DLD1 (cell line): ENCODE results near the gene VEGFB.

Experiments used
- in situ Hi-C: cut with HindIII; loops from 2 replicates; pipeline ENCODE4 v1.10.0; 2017; ENCODE audit warnings: low sequenced_read_pairs

VEGFB gene

GRCh38 chr11:64258946-64259532 lies 24.7 kb downstream of the VEGFB start:
- in situ Hi-C loops: no loop called here

GRCh38 chr11:64259533-64260067 lies 25.2 kb downstream of the VEGFB start:
- in situ Hi-C loops: no loop called here

- in situ Hi-C loops: no loop called here
Observed at GRCh38 chr11:64260147-64260708, 25.8 kb downstream of the VEGFB start.

- in situ Hi-C loops: no loop called here
Observed at GRCh38 chr11:64261556-64262080, 27.2 kb downstream of the VEGFB start.

- in situ Hi-C loops: no loop called here
Observed at GRCh38 chr11:64262271-64263002, 28.1 kb downstream of the VEGFB start.

GRCh38 chr11:64263021-64263946 lies 28.9 kb downstream of the VEGFB start:
- in situ Hi-C loops: no loop called here

- in situ Hi-C loops: no loop called here
Observed at GRCh38 chr11:64263947-64264317, 29.5 kb downstream of the VEGFB start.

- in situ Hi-C loops: no loop called here
Observed at GRCh38 chr11:64264371-64264852, 30.0 kb downstream of the VEGFB start.

GRCh38 chr11:64265176-64266160 lies 31.1 kb downstream of the VEGFB start:
- in situ Hi-C loops: no loop called here

GRCh38 chr11:64266339-64266738 lies 32.0 kb downstream of the VEGFB start:
- in situ Hi-C loops: no loop called here

- in situ Hi-C loops: no loop called here
Observed at GRCh38 chr11:64267207-64267945, 33.0 kb downstream of the VEGFB start.

GRCh38 chr11:64268025-64268892 lies 33.9 kb downstream of the VEGFB start:
- in situ Hi-C loops: no loop called here

GRCh38 chr11:64268893-64269539 lies 34.6 kb downstream of the VEGFB start:
- in situ Hi-C loops: no loop called here

GRCh38 chr11:64269540-64270220 lies 35.3 kb downstream of the VEGFB start:
- in situ Hi-C loops: no loop called here

GRCh38 chr11:64275031-64275800 lies 40.8 kb downstream of the VEGFB start:
- in situ Hi-C loops: no loop called here

- in situ Hi-C loops: no loop called here
Observed at GRCh38 chr11:64275841-64276240, 41.5 kb downstream of the VEGFB start.
